Caco-2 (cell line): ENCODE results near the gene TRIM7. TPM values are rescaled to one million over a fixed set of nuclear protein-coding genes. Genes with fewer than 3 reads are reported as not detected.

Source experiments
- BruUV-seq: library from RNA; stranded (reverse); fragments of 400-500 nt; replicated peaks from 2 replicates; lab custom pipeline; 2021; lab: Mats Ljungman, UMichigan
- CTCF ChIA-PET: fragments of 300-600 bp; sonication (Branson Sonifier 250); formaldehyde crosslinking; loops from one replicate; lab custom pipeline; 2022; ENCODE audit warnings: antibody characterized with exemption; lab: Charles Lee
- POLR2A ChIA-PET: fragments of 300-600 bp; sonication (Branson Sonifier 250); formaldehyde crosslinking; loops from one replicate; lab custom pipeline; 2022; ENCODE audit warnings: antibody characterized with exemption; lab: Charles Lee
- DNase-seq, 2 experiments: peaks; one replicate each; pipeline versions ENCODE4 v3.0.0 to v3.0.0-alpha.2; 2020 to 2022
- H3K27me3 ChIP-seq: replicated peaks from 2 replicates; pipeline ENCODE4 v1.6.0; 2011; ENCODE audit warnings: low read length; ENCODE audit not compliant: control insufficient read depth, insufficient read depth
- H3K36me3 ChIP-seq: 2 replicates; pipeline ENCODE4 v1.5.1; 2011; ENCODE audit warnings: low read length; ENCODE audit not compliant: control insufficient read depth, insufficient read depth
- H3K4me1 ChIP-seq: fragments of 250-450 bp; sonication (Bioruptor Pico); 2 replicates; pipeline ENCODE4 v1.5.1; 2020; ENCODE audit warnings: mild to moderate bottlenecking
- H3K4me3 ChIP-seq: 2 replicates; pipeline ENCODE4 v1.5.1; 2011; ENCODE audit warnings: low read depth, mild to moderate bottlenecking, control low read depth, low read length
- H3K9me3 ChIP-seq: fragments of 250-450 bp; sonication (Bioruptor Pico); 2 replicates; pipeline ENCODE4 v1.5.1; 2020; ENCODE audit warnings: mild to moderate bottlenecking, moderate library complexity
- H3K27ac Mint-ChIP-seq: one replicate; pipeline ENCODE4 v1.8.0; 2022; ENCODE audit warnings: mixed read lengths; ENCODE audit not compliant: unreplicated experiment
- H3K27me3 Mint-ChIP-seq: one replicate; pipeline ENCODE4 v1.8.0; 2022; ENCODE audit warnings: mixed read lengths; ENCODE audit not compliant: insufficient read depth, unreplicated experiment
- H3K36me3 Mint-ChIP-seq: one replicate; pipeline ENCODE4 v1.8.0; 2022; ENCODE audit warnings: mild to moderate bottlenecking, mixed read lengths; ENCODE audit not compliant: insufficient read depth, unreplicated experiment
- H3K4me1 Mint-ChIP-seq: one replicate; pipeline ENCODE4 v1.8.0; 2022; ENCODE audit warnings: low read depth, mixed read lengths; ENCODE audit not compliant: unreplicated experiment
- H3K4me3 Mint-ChIP-seq: one replicate; pipeline ENCODE4 v1.8.0; 2022; ENCODE audit warnings: mild to moderate bottlenecking, moderate library complexity, mixed read lengths; ENCODE audit not compliant: unreplicated experiment
- H3K9me3 Mint-ChIP-seq: one replicate; pipeline ENCODE4 v1.8.0; 2022; ENCODE audit warnings: mixed read lengths; ENCODE audit not compliant: unreplicated experiment
- CTCF ChIP-seq, 2 experiments: fragments of 200-600 bp in 1 of 2; IDR thresholded peaks; 1 replicate in 1 of 2; 2 replicates in 1 of 2; pipeline versions ENCODE4 v1.5.1 to v1.8.0; 2011 to 2022; ENCODE audit warnings: antibody characterized with exemption in 1 of 2, control low read depth in 1 of 2, inconsistent platforms in 1 of 2, low read depth in 1 of 2, low read length in 1 of 2, mild to moderate bottlenecking in 1 of 2, moderate library complexity in 1 of 2; ENCODE audit not compliant: insufficient read depth in 1 of 2, severe bottlenecking in 1 of 2, unreplicated experiment in 1 of 2
- intact Hi-C: fragments of 100-400 bp; cut with micrococcal nuclease; formaldehyde crosslinking; loops from one replicate; pipeline ENCODE4 v1.10.0; 2022; ENCODE audit not compliant: unreplicated experiment
- total RNA-seq: library from RNA; stranded (reverse); gene quantifications from 2 replicates; pipeline ENCODE4 v1.2.3, GENCODE V29; 2022

Gene TRIM7
- total RNA-seq, 1 experiment from 2014 or later: 0.86 TPM

- H3K27me3 Mint-ChIP-seq: peaks cover 3% of the 10 kb centered on the region
- no peaks in the 10 kb centered on the region for H3K9me3 Mint-ChIP-seq
- Histone ChIP-seq H3K4me3 (peak overlapping the region; percentile 42), H3K27me3 (no peaks in the 10 kb centered on the region), H3K36me3 (no peaks in the 10 kb centered on the region), H3K9me3 (no peaks in the 10 kb centered on the region), H3K4me1 (peaks cover 7% of the 10 kb centered on the region)
- intact Hi-C loops: loop anchor here (1.0 kb wide), 2 partner anchors 14 to 389 kb away; no protein-coding TSS in a partner anchor
- H3K4me3 Mint-ChIP-seq: peak overlapping the region; percentile 96
- peak in 1 of 2 experiments; percentile 2 for TF ChIP-seq CTCF (IDR thresholded peaks at IDR 0.05; ENCODE audit: insufficient read depth in 1 of 2, low read depth in 1 of 2, low read length in 1 of 2, severe bottlenecking in 1 of 2, unreplicated experiment in 1 of 2)
- TSS peak; percentile 73 for BruUV-seq
- CTCF ChIA-PET: interaction anchor here (0.6 to 2.4 kb wide), 7 partner anchors 11 to 389 kb away, joined by 3 to 17 read pairs (median 4); no protein-coding TSS in a partner anchor
- POLR2A ChIA-PET: interaction anchor here (0.9 kb wide), 1 partner anchor 18 kb away, joined by 4 read pairs; no protein-coding TSS in a partner anchor
- H3K36me3 Mint-ChIP-seq: peaks cover 17% of the 10 kb centered on the region
- H3K4me1 Mint-ChIP-seq: peaks cover 15% of the 10 kb centered on the region
- DNase-seq: peak; percentile 72 to 75
- H3K27ac Mint-ChIP-seq: peak overlapping the region; percentile 78
Observed at GRCh38 chr5:181173420-181174342, 31.3 kb downstream of the TRIM7 start.

- H3K36me3 ChIP-seq: no peaks in the 10 kb centered on the region
- peak overlapping the region; percentile 42 for H3K4me3 ChIP-seq
- Mint-ChIP-seq H3K4me3 (peak overlapping the region; percentile 96), H3K36me3 (peaks cover 17% of the 10 kb centered on the region), H3K27ac (peak overlapping the region; percentile 78), H3K27me3 (peaks cover 3% of the 10 kb centered on the region), H3K4me1 (peaks cover 16% of the 10 kb centered on the region), H3K9me3 (no peaks in the 10 kb centered on the region)
- BruUV-seq: no TSS peak
- peak; percentile 58 to 77 for TF ChIP-seq CTCF (IDR thresholded peaks at IDR 0.05; ENCODE audit: insufficient read depth in 1 of 2, low read depth in 1 of 2, low read length in 1 of 2, severe bottlenecking in 1 of 2, unreplicated experiment in 1 of 2)
- peaks cover 7% of the 10 kb centered on the region for H3K4me1 ChIP-seq
- H3K27me3 ChIP-seq: no peaks in the 10 kb centered on the region
- intact Hi-C loops: loop anchor here (1.0 kb wide), 2 partner anchors 14 to 389 kb away; no protein-coding TSS in a partner anchor
- DNase-seq: peak; percentile 59 to 73
- H3K9me3 ChIP-seq: no peaks in the 10 kb centered on the region
- ChIA-PET CTCF (interaction anchor here (0.6 to 2.4 kb wide), 7 partner anchors 11 to 388 kb away, joined by 3 to 17 read pairs (median 4); no protein-coding TSS in a partner anchor), POLR2A (interaction anchor here (0.5 to 0.9 kb wide), 2 partner anchors 19 to 24 kb away, joined by 4 read pairs; no protein-coding TSS in a partner anchor)
Observed at GRCh38 chr5:181173027-181173419, 32.0 kb downstream of the TRIM7 start.

DNA sequence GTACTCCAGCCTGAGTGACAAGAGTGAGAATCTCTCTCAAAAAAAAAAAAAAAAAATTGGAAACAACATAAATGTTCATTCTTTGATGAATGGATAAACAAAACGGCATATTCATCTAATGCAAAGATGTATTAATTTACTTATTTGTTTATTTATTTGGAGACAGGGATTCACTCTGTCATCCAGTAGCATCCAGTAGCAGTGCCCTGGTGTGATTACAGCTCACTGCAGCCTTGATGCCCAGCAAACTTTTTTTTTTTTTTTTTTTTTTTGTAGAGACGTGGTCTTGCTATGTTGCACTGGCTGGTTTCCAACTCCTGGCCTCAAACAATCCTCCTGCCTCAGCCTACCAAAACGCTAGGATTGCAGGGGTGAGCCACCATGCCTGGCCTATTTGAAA, 33.2 kb downstream of the TRIM7 start:
- POLR2A ChIA-PET: interaction anchor here (1.0 kb wide), 1 partner anchor 12 kb away, joined by 4 read pairs; no protein-coding TSS in a partner anchor
- Mint-ChIP-seq H3K9me3 (no peaks in the 10 kb centered on the region), H3K27ac (no peak overlapping the region), H3K36me3 (peaks cover 17% of the 10 kb centered on the region), H3K4me3 (peak overlapping the region; percentile 96), H3K27me3 (peaks cover 3% of the 10 kb centered on the region), H3K4me1 (peaks cover 16% of the 10 kb centered on the region)
- no TSS peak for BruUV-seq
- Histone ChIP-seq H3K27me3 (no peaks in the 10 kb centered on the region), H3K4me3 (no peak overlapping the region), H3K36me3 (no peaks in the 10 kb centered on the region), H3K4me1 (peaks cover 11% of the 10 kb centered on the region), H3K9me3 (no peaks in the 10 kb centered on the region)
- intact Hi-C loops: no loop called here
- CTCF ChIA-PET: interaction anchor here (0.7 to 2.4 kb wide), 2 partner anchors 13 to 285 kb away, joined by 4 to 17 read pairs; no protein-coding TSS in a partner anchor
- no peak for TF ChIP-seq CTCF (IDR thresholded peaks at IDR 0.05; ENCODE audit: insufficient read depth in 1 of 2, low read depth in 1 of 2, low read length in 1 of 2, severe bottlenecking in 1 of 2, unreplicated experiment in 1 of 2)
- no peak for DNase-seq
